ENCODE data around the gene ADI1.

Gene ADI1

GRCh38 chr2:3488061-3488531 lies 31.2 kb downstream of the ADI1 start:
- Histone ChIP-seq H3K27ac (ENCODE audit: low read depth in 2 of 2, low read length in 2 of 2) (no peak overlapping the region), H3K9ac (ENCODE audit: low read depth in 1 of 2, low read length in 2 of 2) (no peak overlapping the region), H3K4me3 (ENCODE audit: low read length in 2 of 2) (no peak overlapping the region), H3K9me3 (ENCODE audit: control insufficient read depth in 2 of 2, low read length in 2 of 2) (no peaks in the 10 kb centered on the region), H3K4me1 (ENCODE audit: control insufficient read depth in 2 of 2, insufficient read depth in 2 of 2, low read length in 2 of 2) (no peaks in the 10 kb centered on the region), H3K27me3 (ENCODE audit: control insufficient read depth in 2 of 2, insufficient read depth in 2 of 2, low read length in 2 of 2) (no peaks in the 10 kb centered on the region), H3K36me3 (ENCODE audit: control insufficient read depth in 2 of 2, insufficient read depth in 2 of 2, low read length in 2 of 2) (peaks cover 0 to 6% of the 10 kb centered on the region in 2 donors)

GRCh38 chr2:3487432-3487831 lies 31.9 kb downstream of the ADI1 start:
- no peak overlapping the region for H3K9ac ChIP-seq (ENCODE audit: low read depth in 1 of 2, low read length in 2 of 2)

GRCh38 chr2:3487028-3487425 lies 32.3 kb downstream of the ADI1 start:
- H3K36me3 ChIP-seq (ENCODE audit: control insufficient read depth in 2 of 2, insufficient read depth in 2 of 2, low read length in 2 of 2) = peaks cover 0 to 6% of the 10 kb centered on the region in 2 donors
- no peak overlapping the region for H3K4me3 ChIP-seq (ENCODE audit: low read length in 2 of 2)
- H3K9ac ChIP-seq (ENCODE audit: low read depth in 1 of 2, low read length in 2 of 2) = no peak overlapping the region
- no peaks in the 10 kb centered on the region for H3K4me1 ChIP-seq (ENCODE audit: control insufficient read depth in 2 of 2, insufficient read depth in 2 of 2, low read length in 2 of 2)
- H3K27me3 ChIP-seq (ENCODE audit: control insufficient read depth in 2 of 2, insufficient read depth in 2 of 2, low read length in 2 of 2) = no peaks in the 10 kb centered on the region
- no peaks in the 10 kb centered on the region for H3K9me3 ChIP-seq (ENCODE audit: control insufficient read depth in 2 of 2, low read length in 2 of 2)
- H3K27ac ChIP-seq (ENCODE audit: low read depth in 2 of 2, low read length in 2 of 2) = no peak overlapping the region

More at GRCh38 chr2:3487432-3487831, 31.9 kb downstream of the ADI1 start:
- no peaks in the 10 kb centered on the region for H3K9me3 ChIP-seq (ENCODE audit: control insufficient read depth in 2 of 2, low read length in 2 of 2)
- H3K4me1 ChIP-seq (ENCODE audit: control insufficient read depth in 2 of 2, insufficient read depth in 2 of 2, low read length in 2 of 2) = no peaks in the 10 kb centered on the region
- no peaks in the 10 kb centered on the region for H3K27me3 ChIP-seq (ENCODE audit: control insufficient read depth in 2 of 2, insufficient read depth in 2 of 2, low read length in 2 of 2)
- H3K27ac ChIP-seq (ENCODE audit: low read depth in 2 of 2, low read length in 2 of 2) = no peak overlapping the region
- H3K36me3 ChIP-seq (ENCODE audit: control insufficient read depth in 2 of 2, insufficient read depth in 2 of 2, low read length in 2 of 2) = peaks cover 0 to 6% of the 10 kb centered on the region in 2 donors
- no peak overlapping the region for H3K4me3 ChIP-seq (ENCODE audit: low read length in 2 of 2)

GRCh38 chr2:3486047-3487027 lies 33.0 kb downstream of the ADI1 start:
- no peak overlapping the region for H3K9ac ChIP-seq (ENCODE audit: low read depth in 1 of 2, low read length in 2 of 2)
- peaks cover 0 to 6% of the 10 kb centered on the region in 2 donors for H3K36me3 ChIP-seq (ENCODE audit: control insufficient read depth in 2 of 2, insufficient read depth in 2 of 2, low read length in 2 of 2)
- H3K4me3 ChIP-seq (ENCODE audit: low read length in 2 of 2) = no peak overlapping the region
- no peaks in the 10 kb centered on the region for H3K9me3 ChIP-seq (ENCODE audit: control insufficient read depth in 2 of 2, low read length in 2 of 2)
- H3K27ac ChIP-seq (ENCODE audit: low read depth in 2 of 2, low read length in 2 of 2) = no peak overlapping the region
- H3K4me1 ChIP-seq (ENCODE audit: control insufficient read depth in 2 of 2, insufficient read depth in 2 of 2, low read length in 2 of 2) = no peaks in the 10 kb centered on the region
- no peaks in the 10 kb centered on the region for H3K27me3 ChIP-seq (ENCODE audit: control insufficient read depth in 2 of 2, insufficient read depth in 2 of 2, low read length in 2 of 2)

GRCh38 chr2:3485166-3485565 lies 34.2 kb downstream of the ADI1 start:
- H3K27ac ChIP-seq (ENCODE audit: low read depth in 2 of 2, low read length in 2 of 2) = no peak overlapping the region
- peaks cover 0 to 6% of the 10 kb centered on the region in 2 donors for H3K36me3 ChIP-seq (ENCODE audit: control insufficient read depth in 2 of 2, insufficient read depth in 2 of 2, low read length in 2 of 2)
- H3K9ac ChIP-seq (ENCODE audit: low read depth in 1 of 2, low read length in 2 of 2) = no peak overlapping the region
- H3K9me3 ChIP-seq (ENCODE audit: control insufficient read depth in 2 of 2, low read length in 2 of 2) = no peaks in the 10 kb centered on the region
- H3K27me3 ChIP-seq (ENCODE audit: control insufficient read depth in 2 of 2, insufficient read depth in 2 of 2, low read length in 2 of 2) = no peaks in the 10 kb centered on the region
- H3K4me1 ChIP-seq (ENCODE audit: control insufficient read depth in 2 of 2, insufficient read depth in 2 of 2, low read length in 2 of 2) = peaks cover 3 to 4% of the 10 kb centered on the region in 2 donors
- H3K4me3 ChIP-seq (ENCODE audit: low read length in 2 of 2) = no peak overlapping the region

- Histone ChIP-seq H3K4me1 (ENCODE audit: control insufficient read depth in 2 of 2, insufficient read depth in 2 of 2, low read length in 2 of 2) (peaks cover 3 to 4% of the 10 kb centered on the region in 2 donors), H3K27me3 (ENCODE audit: control insufficient read depth in 2 of 2, insufficient read depth in 2 of 2, low read length in 2 of 2) (no peaks in the 10 kb centered on the region), H3K9ac (ENCODE audit: low read depth in 1 of 2, low read length in 2 of 2) (no peak overlapping the region), H3K9me3 (ENCODE audit: control insufficient read depth in 2 of 2, low read length in 2 of 2) (no peaks in the 10 kb centered on the region), H3K27ac (ENCODE audit: low read depth in 2 of 2, low read length in 2 of 2) (no peak overlapping the region), H3K36me3 (ENCODE audit: control insufficient read depth in 2 of 2, insufficient read depth in 2 of 2, low read length in 2 of 2) (peaks cover 5 to 9% of the 10 kb centered on the region in 2 donors), H3K4me3 (ENCODE audit: low read length in 2 of 2) (no peak overlapping the region)
Observed at GRCh38 chr2:3483986-3484960, 35.1 kb downstream of the ADI1 start.

- H3K4me3 ChIP-seq (ENCODE audit: low read length in 2 of 2) = no peak overlapping the region
- H3K27ac ChIP-seq (ENCODE audit: low read depth in 2 of 2, low read length in 2 of 2) = no peak overlapping the region
Observed at GRCh38 chr2:3483227-3483985, 35.9 kb downstream of the ADI1 start.

GRCh38 chr2:3482363-3482821 lies 36.9 kb downstream of the ADI1 start:
- peaks cover 8 to 19% of the 10 kb centered on the region in 2 donors for H3K36me3 ChIP-seq (ENCODE audit: control insufficient read depth in 2 of 2, insufficient read depth in 2 of 2, low read length in 2 of 2)

More at GRCh38 chr2:3483227-3483985, 35.9 kb downstream of the ADI1 start:
- Histone ChIP-seq H3K9ac (ENCODE audit: low read depth in 1 of 2, low read length in 2 of 2) (no peak overlapping the region), H3K27me3 (ENCODE audit: control insufficient read depth in 2 of 2, insufficient read depth in 2 of 2, low read length in 2 of 2) (no peaks in the 10 kb centered on the region), H3K36me3 (ENCODE audit: control insufficient read depth in 2 of 2, insufficient read depth in 2 of 2, low read length in 2 of 2) (peaks cover 8 to 16% of the 10 kb centered on the region in 2 donors), H3K4me1 (ENCODE audit: control insufficient read depth in 2 of 2, insufficient read depth in 2 of 2, low read length in 2 of 2) (peaks cover 3 to 4% of the 10 kb centered on the region in 2 donors), H3K9me3 (ENCODE audit: control insufficient read depth in 2 of 2, low read length in 2 of 2) (no peaks in the 10 kb centered on the region)

GRCh38 chr2:3481736-3482362 lies 37.5 kb downstream of the ADI1 start:
- no peak overlapping the region for H3K4me3 ChIP-seq (ENCODE audit: low read length in 2 of 2)
- H3K27me3 ChIP-seq (ENCODE audit: control insufficient read depth in 2 of 2, insufficient read depth in 2 of 2, low read length in 2 of 2) = no peaks in the 10 kb centered on the region
- H3K4me1 ChIP-seq (ENCODE audit: control insufficient read depth in 2 of 2, insufficient read depth in 2 of 2, low read length in 2 of 2) = peaks cover 3 to 4% of the 10 kb centered on the region in 2 donors
- no peak overlapping the region for H3K27ac ChIP-seq (ENCODE audit: low read depth in 2 of 2, low read length in 2 of 2)
- H3K9ac ChIP-seq (ENCODE audit: low read depth in 1 of 2, low read length in 2 of 2) = no peak overlapping the region
- no peaks in the 10 kb centered on the region for H3K9me3 ChIP-seq (ENCODE audit: control insufficient read depth in 2 of 2, low read length in 2 of 2)
- H3K36me3 ChIP-seq (ENCODE audit: control insufficient read depth in 2 of 2, insufficient read depth in 2 of 2, low read length in 2 of 2) = peaks cover 8 to 19% of the 10 kb centered on the region in 2 donors

More at GRCh38 chr2:3482363-3482821, 36.9 kb downstream of the ADI1 start:
- H3K27me3 ChIP-seq (ENCODE audit: control insufficient read depth in 2 of 2, insufficient read depth in 2 of 2, low read length in 2 of 2) = no peaks in the 10 kb centered on the region
- H3K4me3 ChIP-seq (ENCODE audit: low read length in 2 of 2) = no peak overlapping the region
- H3K9ac ChIP-seq (ENCODE audit: low read depth in 1 of 2, low read length in 2 of 2) = no peak overlapping the region
- no peaks in the 10 kb centered on the region for H3K9me3 ChIP-seq (ENCODE audit: control insufficient read depth in 2 of 2, low read length in 2 of 2)
- peaks cover 3 to 4% of the 10 kb centered on the region in 2 donors for H3K4me1 ChIP-seq (ENCODE audit: control insufficient read depth in 2 of 2, insufficient read depth in 2 of 2, low read length in 2 of 2)
- H3K27ac ChIP-seq (ENCODE audit: low read depth in 2 of 2, low read length in 2 of 2) = no peak overlapping the region

Data from mucosa of rectum (tissue), 2 donors.